Glutamatergic neuron (in vitro differentiated cells): Measurements from ENCODE around the gene OLFML2A. TPM values are rescaled to one million over a fixed set of nuclear protein-coding genes. Genes with fewer than 3 reads are reported as not detected.

Experiments used
- DNase-seq: peaks from one replicate; pipeline ENCODE4 v3.0.0; 2022
- H3K27ac Mint-ChIP-seq: one replicate; pipeline ENCODE4 v1.8.0; 2020; ENCODE audit warnings: mild to moderate bottlenecking, mixed read lengths, inconsistent platforms; ENCODE audit not compliant: unreplicated experiment
- H3K27me3 Mint-ChIP-seq: one replicate; pipeline ENCODE4 v1.8.0; 2020; ENCODE audit warnings: mild to moderate bottlenecking, moderate library complexity, mixed read lengths, inconsistent platforms; ENCODE audit not compliant: unreplicated experiment
- H3K36me3 Mint-ChIP-seq: one replicate; pipeline ENCODE4 v1.8.0; 2020; ENCODE audit warnings: mild to moderate bottlenecking, mixed read lengths, inconsistent platforms; ENCODE audit not compliant: unreplicated experiment
- H3K4me1 Mint-ChIP-seq: one replicate; pipeline ENCODE4 v1.8.0; 2020; ENCODE audit warnings: mild to moderate bottlenecking, low read depth, mixed read lengths, inconsistent platforms; ENCODE audit not compliant: unreplicated experiment
- H3K4me3 Mint-ChIP-seq: one replicate; pipeline ENCODE4 v1.8.0; 2020; ENCODE audit warnings: mild to moderate bottlenecking, mixed read lengths, inconsistent platforms; ENCODE audit not compliant: unreplicated experiment
- H3K9me3 Mint-ChIP-seq: one replicate; pipeline ENCODE4 v1.8.0; 2020; ENCODE audit warnings: mild to moderate bottlenecking, moderate library complexity, mixed read lengths, inconsistent platforms; ENCODE audit not compliant: unreplicated experiment
- total RNA-seq: library from RNA; stranded (reverse); fragmentation: NEBNext Ultra II Directional; extraction: Animal tissue kit (Norgen Biotek cat#: 25700); gene quantifications from one replicate; pipeline ENCODE4 v1.2.1, GENCODE V29; 2021; ENCODE audit not compliant: unreplicated experiment
- TF ChIP-seq, protein P1 (sequence below): fragments of 200-600 bp; sonication (generic); IDR thresholded peaks from one replicate; pipeline ENCODE4 v1.5.0; 2021; ENCODE audit not compliant: partially characterized antibody, unreplicated experiment

The OLFML2A gene
- total RNA-seq, 1 donor from 2014 or later = not detected

DNA sequence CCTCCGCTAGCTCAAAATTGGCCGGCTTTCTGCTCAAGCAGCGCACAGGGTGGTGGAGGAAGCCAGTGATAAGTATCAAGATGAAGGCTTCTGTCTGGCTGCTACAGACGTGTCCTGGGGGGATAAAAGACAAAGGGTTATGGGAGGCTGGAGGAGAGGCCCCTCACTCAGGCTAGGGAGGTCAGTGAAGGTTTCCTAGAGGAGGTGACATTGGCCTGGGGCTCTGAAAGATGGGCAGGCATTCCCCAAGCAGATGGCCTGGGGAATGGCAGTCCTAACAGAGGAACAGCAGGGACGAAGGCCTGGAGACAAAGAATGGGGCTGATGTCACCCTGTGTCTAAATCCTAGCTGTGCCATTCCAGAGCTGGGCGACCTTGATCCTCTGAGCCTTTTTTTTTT is 32.3 kb downstream of the OLFML2A start:
- Mint-ChIP-seq H3K27ac (no peak overlapping the region), H3K36me3 (no peaks in the 10 kb centered on the region), H3K27me3 (peaks cover 2% of the 10 kb centered on the region)

DNA sequence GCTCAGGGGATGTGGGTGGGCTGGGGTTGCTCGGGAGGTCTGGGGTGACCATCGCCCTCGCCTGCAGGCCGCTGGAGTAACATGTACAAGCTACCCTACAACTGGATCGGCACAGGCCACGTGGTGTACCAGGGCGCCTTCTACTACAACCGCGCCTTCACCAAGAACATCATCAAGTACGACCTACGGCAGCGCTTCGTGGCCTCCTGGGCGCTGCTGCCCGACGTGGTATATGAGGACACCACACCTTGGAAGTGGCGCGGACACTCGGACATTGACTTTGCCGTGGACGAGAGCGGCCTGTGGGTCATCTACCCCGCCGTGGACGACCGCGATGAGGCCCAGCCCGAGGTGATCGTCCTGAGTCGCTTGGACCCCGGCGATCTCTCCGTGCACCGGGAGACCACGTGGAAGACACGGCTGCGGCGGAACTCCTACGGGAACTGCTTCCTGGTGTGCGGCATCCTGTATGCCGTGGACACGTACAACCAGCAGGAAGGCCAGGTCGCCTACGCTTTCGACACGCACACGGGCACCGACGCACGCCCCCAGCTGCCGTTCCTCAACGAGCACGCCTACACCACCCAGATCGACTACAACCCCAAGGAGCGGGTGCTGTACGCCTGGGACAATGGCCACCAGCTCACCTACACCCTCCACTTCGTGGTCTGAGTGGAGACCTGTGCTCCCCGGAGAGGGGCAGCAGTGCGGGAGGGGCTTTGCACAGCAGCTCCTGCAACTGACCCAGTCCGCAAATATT is 33.0 kb downstream of the OLFML2A start:
- Mint-ChIP-seq H3K27me3 (peaks cover 2% of the 10 kb centered on the region), H3K4me3 (no peak overlapping the region), H3K4me1 (peaks cover 2% of the 10 kb centered on the region), H3K27ac (no peak overlapping the region), H3K36me3 (no peaks in the 10 kb centered on the region), H3K9me3 (peaks cover 5% of the 10 kb centered on the region)
- no peak for DNase-seq
- TF ChIP-seq, protein P1, sequence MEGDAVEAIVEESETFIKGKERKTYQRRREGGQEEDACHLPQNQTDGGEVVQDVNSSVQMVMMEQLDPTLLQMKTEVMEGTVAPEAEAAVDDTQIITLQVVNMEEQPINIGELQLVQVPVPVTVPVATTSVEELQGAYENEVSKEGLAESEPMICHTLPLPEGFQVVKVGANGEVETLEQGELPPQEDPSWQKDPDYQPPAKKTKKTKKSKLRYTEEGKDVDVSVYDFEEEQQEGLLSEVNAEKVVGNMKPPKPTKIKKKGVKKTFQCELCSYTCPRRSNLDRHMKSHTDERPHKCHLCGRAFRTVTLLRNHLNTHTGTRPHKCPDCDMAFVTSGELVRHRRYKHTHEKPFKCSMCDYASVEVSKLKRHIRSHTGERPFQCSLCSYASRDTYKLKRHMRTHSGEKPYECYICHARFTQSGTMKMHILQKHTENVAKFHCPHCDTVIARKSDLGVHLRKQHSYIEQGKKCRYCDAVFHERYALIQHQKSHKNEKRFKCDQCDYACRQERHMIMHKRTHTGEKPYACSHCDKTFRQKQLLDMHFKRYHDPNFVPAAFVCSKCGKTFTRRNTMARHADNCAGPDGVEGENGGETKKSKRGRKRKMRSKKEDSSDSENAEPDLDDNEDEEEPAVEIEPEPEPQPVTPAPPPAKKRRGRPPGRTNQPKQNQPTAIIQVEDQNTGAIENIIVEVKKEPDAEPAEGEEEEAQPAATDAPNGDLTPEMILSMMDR = no peak

More for the DNA sequence above, 32.3 kb downstream of the OLFML2A start:
- DNase-seq = no peak
- TF ChIP-seq, protein P1 = no peak
- Mint-ChIP-seq H3K4me3 (no peak overlapping the region), H3K9me3 (peaks cover 5% of the 10 kb centered on the region), H3K4me1 (peaks cover 2% of the 10 kb centered on the region)

DNA sequence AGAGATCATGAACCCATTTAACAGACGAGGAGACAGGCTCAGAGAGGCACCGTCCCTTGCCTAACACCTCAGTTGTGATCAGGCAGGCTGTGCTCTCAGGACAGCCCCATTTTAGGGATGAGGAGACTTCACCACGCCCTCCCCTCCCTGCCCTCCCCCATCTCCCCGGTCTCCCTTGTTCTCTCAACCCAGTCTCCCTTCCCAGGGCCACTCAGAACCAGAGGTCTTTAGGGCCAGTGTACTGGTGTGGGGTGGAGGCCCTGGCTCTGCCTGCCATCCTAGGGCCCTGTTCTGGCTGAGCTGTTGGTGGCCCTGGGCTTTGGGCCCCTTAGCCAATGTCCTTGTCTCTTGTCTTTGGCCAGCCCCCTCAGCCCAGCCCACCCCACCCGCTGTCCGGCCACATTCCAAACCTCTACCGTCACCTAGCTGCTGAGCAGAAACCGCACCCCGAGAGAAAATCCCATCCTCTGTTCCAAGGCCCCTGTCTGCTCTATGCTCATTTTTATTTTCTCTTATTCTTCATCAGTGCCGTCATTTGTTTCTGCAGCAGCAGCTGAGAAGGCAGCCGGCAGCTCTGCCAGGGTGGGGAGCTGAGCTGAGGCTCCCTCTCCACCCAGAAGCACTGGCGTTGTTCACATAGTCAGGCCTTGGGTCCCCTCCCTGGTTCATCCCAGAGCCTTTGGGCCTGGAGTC is 33.9 kb downstream of the OLFML2A start:
- Mint-ChIP-seq H3K36me3 (no peaks in the 10 kb centered on the region), H3K27ac (no peak overlapping the region), H3K4me3 (no peak overlapping the region), H3K27me3 (no peaks in the 10 kb centered on the region), H3K4me1 (peaks cover 2% of the 10 kb centered on the region), H3K9me3 (peaks cover 5% of the 10 kb centered on the region)
- no peak for DNase-seq
- TF ChIP-seq, protein P1 = no peak

DNA sequence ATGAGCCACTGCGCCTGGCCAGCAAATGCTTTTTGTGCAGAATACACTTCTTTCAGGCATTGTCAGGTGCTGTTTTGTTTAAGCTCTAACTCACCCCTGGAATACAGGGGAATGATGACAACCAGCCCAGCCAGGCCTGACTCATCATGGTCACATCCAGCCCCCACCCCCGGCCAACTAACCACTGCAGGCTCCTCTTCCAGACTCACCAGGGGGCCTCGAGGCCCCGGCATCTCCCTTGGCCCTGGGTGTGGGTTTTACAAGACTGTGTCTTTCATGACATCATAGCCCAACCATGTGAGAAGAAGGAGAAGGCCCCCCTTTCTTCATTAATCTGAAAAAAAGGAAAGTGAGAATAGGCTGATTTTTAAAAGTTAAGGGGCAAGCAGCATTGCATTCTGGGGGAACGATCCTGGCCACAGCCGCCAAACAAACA is 35.5 kb downstream of the OLFML2A start:
- no peak overlapping the region for H3K4me3 Mint-ChIP-seq
- TF ChIP-seq, protein P1 = no peak
- H3K4me1 Mint-ChIP-seq = peaks cover 4% of the 10 kb centered on the region
- no peak for DNase-seq
- no peaks in the 10 kb centered on the region for H3K27me3 Mint-ChIP-seq
- no peak overlapping the region for H3K27ac Mint-ChIP-seq
- peaks cover 8% of the 10 kb centered on the region for H3K9me3 Mint-ChIP-seq
- H3K36me3 Mint-ChIP-seq = no peaks in the 10 kb centered on the region

DNA sequence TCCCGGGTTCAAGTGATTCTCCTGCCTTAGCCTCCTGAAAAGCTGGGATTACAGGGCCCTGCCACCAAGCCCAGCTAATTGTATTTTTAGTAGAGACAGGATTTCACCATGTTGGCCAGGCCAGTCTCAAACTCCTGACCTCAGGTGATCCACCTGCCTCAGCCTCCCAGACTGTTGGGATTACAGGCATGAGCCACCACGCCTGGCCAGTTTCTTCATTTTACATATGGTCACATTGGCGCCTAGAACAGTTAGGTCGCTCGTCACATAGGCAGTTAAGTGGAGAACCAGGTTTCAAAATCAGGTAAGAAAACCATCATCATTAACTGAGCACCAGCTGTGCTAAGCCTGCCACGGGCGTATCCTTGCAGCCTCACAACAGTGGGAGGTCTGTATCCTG is 36.1 kb downstream of the OLFML2A start:
- no peaks in the 10 kb centered on the region for H3K27me3 Mint-ChIP-seq
- TF ChIP-seq, protein P1 = no peak
- H3K27ac Mint-ChIP-seq = no peak overlapping the region

More for the DNA sequence above, 36.1 kb downstream of the OLFML2A start:
- H3K4me3 Mint-ChIP-seq = no peak overlapping the region
- H3K4me1 Mint-ChIP-seq = peaks cover 4% of the 10 kb centered on the region
- H3K9me3 Mint-ChIP-seq = peaks cover 8% of the 10 kb centered on the region
- no peak for DNase-seq
- H3K36me3 Mint-ChIP-seq = no peaks in the 10 kb centered on the region
